ENCODE data around the gene PCDH18.
"Not testable (repeated sequence)": the region's sequence is repeated elsewhere in the genome, so short reads cannot be mapped to it uniquely, and the experiment has no call there.

The PCDH18 gene

DNA sequence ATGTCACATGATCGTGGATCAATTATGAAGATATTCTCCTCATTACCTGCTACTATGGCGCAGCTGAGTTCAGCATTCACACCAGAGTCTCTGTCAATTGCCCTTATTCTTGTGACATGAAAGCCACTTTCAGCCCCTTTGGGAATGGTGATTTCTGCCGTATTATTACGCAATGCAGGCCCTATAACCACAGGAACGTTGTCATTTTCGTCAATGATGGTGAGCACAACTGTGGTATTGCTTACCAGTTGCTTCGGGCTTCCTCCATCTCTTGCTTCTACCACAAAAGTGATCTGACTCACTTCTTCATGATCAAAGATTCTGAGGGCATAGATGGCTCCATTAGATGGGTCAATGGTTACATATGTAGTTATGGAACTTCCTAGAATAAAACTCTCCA lies 2.1 kb downstream of the PCDH18 start:
- DNase-seq: no peak

DNA sequence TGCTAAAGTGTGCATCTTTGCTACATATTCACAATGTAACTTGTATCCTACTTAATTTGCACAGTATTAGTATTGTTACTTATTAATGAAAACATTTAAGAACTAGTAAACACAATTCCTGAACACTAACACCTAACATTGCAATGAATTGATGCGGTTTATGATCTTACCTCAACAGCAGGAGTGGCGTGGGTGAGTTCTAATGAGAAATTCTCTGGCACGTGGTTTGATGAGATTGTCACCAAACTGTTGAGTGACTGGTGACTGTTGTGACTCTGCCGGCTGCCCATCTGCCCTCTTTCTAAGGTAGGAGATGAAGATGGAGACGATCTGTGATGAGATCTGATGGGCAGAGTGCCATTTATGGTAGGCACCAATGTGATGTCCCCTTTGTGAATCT lies 2.9 kb downstream of the PCDH18 start:
- DNase-seq: no peak

DNA sequence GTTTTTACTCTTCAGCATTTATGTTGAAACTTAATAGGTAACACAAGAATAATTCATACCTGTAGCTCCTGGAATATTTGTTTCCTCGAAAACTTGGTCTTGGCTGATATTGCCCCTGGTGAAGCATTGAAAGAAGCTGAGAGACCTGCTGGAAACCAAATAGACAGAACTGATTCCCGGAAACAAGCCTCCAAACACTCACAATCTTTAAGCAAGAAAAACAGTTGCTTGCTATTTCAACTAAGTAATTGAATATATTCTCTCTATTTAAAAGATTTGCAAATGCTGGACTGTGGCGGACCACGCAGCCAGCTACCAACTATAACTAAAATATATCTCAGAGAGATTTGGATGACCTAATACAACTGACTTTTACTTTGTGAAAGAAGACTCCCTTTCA lies 3.6 kb downstream of the PCDH18 start:
- no peak for DNase-seq

DNA sequence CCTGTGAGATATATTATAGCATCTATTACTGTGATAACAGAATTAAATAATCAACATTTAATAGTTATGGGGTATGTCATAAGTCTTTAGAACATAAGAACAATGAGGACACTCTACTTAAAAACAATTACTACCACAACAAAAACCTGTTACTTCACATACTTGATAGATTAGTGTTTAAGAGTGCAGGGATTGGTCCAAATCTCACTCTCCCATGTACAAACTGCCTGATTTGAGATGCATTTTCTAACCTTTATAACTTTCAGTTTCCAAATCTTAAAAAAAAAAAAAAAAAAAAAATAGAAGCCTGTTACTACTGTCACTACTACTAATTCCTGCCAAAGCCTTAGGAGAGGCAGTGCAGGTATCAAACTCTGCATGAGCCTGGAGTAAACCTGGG lies 5.6 kb downstream of the PCDH18 start:
- no peak for DNase-seq

DNA sequence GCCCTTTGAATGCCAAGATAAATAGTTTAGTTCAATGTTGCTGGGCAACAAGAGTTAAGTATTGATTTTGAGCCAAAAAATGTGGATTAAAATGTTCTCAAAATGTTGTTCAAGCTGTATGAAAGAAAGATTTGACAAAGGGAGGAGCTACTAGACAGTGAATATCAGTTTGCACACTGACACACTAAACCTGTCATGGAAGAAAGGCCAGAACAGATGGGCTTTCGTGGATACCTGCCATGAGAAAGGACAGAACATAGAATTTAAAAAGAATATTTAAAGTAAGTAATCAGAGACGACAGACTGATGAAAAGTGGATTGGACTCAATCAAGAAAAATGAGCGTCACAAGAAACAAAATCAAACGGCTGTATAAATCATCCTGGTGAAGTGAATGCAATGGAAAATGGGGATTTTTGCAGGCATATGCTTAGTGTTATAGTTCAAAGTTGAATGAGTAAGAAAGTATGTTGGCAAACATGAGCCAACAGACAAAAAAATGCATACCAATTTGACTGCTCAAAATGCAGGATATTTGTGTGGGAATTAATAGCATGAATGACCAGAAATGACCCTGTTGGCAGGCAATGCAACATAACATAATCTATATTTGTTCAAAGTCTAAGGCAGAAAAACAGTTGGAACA lies 7.4 kb downstream of the PCDH18 start:
- DNase-seq: peak; percentile 18 to 69

DNA sequence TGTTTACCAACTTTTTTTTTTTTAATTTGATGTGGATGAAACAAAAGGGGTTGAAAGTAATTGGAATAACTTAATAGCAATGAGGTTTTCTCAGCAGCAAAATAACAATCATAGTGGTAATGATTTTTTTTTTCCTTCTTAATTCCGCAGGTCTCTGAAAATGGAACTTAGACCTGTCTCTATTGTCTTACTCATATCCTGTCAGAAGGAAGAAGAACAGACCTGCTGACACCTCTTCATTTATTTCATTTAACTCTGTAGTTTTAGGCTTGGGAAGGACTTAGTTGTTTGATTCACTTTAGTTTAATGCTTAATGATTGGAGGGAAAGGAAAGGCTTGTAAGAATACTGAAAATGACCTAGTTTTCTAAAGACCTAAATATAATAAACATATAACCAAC lies 9.0 kb downstream of the PCDH18 start:
- no peak for DNase-seq

DNA sequence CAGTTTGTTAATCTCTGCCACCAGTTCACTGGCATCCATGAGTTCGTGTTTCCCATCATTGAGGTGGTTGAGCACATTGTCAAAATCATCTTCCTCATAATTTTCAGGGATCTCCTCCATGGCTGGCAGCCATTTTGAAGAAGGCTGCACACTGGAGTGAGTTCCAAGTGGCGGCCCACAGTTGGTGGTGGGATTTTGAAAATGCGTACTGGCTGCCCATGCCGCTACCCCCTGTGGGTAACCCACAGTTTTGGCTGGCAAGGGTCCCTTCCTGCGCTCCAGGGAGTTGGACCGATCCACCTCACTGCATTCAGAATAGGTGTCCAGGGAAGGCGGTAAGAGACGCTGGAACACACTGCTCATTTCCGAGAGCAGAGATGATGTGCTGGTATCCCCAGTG lies 11.2 kb downstream of the PCDH18 start:
- DNase-seq: no peak

DNA sequence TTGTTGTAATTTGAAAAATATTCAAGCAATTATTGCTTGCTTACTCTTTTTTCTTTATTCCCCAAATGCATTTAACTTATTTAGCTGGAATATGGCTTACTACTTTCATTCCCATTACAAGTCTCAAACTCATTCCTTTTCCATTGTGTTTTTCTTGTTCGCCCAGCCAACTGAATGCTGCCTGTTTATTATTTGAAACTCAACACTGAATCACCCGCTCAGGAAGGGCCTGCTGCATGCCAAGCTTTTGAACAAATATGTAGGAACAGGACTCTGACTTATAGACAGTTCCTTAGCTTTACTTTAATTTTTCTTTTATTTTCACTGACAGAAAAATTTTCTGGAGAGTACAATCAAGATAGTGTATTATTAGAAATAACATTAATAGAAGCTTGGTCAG lies 12.9 kb downstream of the PCDH18 start:
- DNase-seq: no peak

DNA sequence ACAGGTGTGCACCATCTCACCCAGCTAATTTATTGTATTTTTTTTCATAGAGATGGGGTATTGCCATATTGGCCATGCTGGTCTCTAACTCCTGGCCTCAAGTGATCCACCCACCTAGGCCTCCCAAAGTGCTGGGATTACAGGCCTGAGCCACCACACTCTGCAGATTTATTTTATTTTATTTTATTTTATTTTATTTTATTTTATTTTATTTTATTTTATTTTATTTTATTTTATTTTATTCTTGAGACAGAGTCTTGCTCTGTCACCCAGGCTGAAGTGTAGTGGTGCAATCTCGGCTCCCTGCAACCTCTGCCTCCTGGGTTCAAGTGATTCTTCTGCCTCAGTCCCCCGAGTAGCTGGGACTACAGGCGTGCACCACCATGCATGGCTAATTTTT lies 15.0 kb downstream of the PCDH18 start:
- DNase-seq: not testable (repeated sequence)

DNA sequence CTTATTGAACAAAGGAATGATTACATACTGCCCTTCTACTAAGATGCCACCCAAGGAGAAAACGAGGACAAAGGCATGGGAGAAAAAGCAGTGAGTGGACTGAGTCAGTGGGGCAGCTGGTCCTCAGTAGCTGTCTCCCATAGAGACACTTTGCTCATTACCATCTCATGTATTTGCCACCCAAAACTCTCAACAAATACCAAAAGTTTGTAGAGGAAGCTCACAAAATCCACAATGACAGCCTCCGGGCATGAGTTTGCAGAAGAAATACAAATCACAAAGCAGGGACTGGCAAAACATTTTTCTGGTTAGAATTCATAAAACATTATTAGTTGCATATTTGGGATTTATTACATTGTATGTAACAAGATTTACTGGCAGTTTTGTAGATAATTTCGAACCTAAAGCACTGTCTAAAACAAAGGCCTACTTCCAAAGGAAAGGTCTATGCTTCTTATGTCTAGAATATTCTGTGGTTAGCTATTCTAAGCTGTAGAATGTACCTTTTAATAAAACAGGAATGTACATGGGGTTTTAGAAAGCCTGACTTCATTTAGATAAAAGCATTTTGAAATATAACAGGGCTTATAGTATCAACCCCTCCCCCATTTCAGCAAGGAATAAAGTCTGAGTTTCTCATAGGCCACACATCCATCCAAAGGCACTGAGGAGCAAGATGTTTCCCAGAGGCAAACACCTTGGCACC lies 17.7 kb downstream of the PCDH18 start:
- DNase-seq: no peak

DNA sequence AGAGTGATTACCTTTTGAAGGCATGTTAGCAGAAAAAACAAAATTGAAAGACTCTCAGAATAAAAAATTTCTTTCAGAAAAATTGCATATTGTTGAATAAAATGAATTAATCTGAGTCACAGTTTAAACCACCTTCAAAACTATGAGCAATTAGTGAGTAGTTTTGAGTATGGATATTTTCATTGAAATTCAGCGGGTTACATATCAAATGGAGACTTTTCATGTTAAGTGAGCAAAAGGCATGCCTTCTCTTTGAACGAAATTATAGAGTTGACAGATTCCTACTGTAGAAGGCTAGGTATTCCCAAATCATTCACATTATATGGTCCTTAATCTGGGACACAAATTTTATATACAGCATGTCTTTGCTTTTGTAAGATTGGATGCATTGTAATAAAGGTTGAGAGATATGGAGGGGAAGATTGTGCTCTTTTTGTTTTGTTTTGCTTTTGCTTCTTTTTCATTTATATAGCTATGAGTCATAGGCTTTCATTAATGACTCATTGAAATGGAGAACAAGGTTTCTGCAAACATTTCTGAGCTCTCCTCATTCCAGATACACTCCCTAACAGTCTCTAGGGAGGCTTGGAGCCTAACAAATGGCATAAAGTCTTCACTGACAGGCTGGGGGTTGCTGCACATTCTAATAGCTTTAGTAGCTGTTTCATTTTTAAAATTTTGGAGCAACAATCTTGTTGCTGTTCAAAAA lies 21.6 kb downstream of the PCDH18 start:
- no peak for DNase-seq

DNA sequence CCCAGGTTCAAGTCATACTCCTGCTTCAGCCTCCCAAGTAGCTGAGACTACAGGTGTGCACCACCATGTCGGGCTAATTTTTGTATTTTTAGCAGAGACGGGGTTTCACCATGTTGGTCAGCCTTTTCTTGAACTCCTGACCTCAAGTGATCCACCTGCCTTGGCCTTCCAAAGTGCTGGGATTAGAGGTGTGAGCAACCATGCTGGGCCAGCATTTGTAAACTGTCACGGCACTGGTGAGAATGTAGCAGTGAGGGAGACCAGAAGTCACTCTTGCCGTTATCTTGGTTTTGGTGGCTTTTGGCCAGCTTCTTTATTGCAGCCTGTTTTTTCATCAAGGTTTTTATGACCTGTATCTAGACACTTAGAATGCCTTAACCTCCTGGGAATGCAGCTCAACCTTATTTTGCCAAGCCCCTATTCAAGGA lies 22.4 kb downstream of the PCDH18 start:
- DNase-seq: no peak

DNA sequence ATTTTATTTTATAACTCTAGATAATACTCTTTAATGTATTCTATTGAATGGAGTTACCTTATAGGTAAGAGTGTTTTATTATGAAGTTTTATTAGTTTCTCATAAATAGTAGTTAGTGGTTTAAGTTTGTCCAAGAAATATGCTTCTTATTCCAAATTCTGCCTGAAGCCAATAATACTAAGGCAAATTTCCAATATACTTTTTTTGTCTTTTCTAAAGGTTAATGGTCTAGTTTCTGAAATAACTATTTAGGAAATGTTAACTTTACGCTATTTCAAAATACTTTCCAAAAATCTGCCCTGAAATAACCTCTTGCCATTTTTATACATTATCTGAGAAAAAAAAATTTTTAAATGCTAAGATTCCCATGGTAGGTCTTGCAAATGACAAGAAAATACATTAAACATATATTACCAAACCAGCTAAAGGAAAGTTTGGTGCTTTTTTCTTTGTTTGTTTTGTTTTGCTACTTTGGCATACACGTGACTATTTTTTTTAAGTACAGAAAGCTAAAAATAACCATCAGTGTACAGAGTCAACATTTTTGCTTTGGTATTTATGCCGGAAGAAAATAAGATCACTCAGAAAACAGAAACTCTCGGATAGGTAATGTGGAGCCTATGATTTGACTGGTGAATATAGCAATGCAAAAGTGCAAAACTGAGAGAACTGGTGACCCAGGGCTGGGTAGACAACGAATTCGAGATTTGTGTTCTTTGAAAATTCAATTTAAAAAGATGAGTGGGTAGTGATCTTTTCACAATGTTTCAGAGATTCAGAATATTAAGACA lies 29.8 kb downstream of the PCDH18 start:
- DNase-seq: no peak

DNA sequence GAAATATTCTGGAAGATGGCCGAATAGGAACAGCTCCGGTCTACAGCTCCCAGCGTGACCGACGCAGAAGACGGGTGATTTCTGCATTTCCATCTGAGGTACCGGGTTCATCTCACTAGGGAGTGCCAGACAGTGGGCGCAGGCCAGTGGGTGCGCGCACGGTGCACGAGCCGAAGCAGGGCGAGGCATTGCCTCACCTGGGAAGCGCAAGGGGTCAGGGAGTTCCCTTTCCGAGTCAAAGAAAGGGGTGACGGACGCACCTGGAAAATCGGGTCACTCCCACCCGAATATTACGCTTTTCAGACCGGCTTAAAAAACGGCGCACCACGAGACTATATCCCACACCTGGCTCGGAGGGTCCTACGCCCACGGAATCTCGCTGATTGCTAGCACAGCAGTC lies 36.0 kb downstream of the PCDH18 start:
- DNase-seq: not testable (repeated sequence)

DNA sequence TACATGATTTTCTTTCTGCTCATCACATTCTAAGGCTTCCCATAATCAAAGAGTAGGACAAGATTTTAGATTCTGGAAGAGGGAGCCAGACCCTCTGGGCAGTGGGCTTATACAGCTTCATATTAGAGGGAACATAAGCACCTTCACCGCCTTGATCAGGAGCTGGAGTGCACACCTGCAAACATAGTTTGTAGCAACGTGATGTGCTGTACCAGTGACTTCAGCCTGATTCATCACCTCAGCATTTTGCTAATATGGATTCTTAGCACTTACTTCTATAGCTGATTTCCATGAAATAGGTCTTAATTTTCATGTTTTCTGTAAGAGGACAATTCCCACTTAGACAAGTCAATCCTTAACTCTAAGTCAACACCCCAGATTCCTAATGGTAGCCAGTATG lies 36.7 kb downstream of the PCDH18 start:
- DNase-seq: no peak

DNA sequence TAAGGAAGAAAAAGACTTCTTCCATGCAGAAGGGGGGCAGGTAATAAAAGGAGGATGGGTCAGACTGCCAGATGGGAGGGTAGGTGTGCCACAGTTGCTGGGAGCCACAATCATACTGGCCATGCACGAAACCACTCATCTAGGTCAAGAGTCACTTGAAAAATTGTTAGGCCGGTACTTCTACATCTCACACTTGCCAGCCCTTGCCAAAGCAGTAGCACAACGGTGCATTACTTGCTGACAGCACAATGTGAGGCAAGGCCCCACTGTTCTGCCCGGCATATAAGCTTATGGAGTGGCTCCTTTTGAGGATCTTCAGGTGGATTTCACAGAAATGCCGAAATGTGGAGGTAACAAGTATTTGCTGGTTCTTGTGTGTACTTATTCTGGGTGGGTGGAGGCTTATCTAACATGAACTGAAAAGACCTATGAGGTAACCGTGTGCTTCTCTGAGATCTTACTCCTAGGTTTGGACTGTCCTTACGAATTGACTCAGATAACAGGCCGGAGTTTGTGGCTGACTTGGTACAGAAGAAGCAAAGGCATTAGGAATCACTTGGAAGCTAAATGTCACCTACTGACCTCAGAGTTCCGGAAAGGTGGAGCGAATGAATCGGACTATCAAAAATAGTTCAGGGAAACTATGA lies 48.9 kb downstream of the PCDH18 start:
- not testable (repeated sequence) for DNase-seq

DNA sequence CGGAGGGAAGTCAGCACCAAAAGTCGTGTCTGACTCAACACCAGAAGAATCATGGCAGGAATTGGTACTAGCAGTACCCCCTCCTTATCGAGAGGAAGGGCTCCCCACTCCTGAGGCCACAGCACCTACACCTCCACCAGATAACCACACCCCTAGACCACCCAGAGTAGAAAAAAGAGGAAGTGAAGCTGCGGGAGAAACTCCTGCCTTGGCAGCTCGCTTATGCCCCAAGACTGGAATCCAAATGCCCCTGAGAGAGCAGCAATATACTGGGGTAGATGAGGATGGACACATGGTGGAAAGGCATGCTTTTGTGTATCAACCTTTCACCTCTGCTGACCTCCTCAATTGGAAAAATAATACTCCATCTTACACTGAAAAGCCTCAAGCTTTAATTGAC lies 52.6 kb downstream of the PCDH18 start:
- not testable (repeated sequence) for DNase-seq

DNA sequence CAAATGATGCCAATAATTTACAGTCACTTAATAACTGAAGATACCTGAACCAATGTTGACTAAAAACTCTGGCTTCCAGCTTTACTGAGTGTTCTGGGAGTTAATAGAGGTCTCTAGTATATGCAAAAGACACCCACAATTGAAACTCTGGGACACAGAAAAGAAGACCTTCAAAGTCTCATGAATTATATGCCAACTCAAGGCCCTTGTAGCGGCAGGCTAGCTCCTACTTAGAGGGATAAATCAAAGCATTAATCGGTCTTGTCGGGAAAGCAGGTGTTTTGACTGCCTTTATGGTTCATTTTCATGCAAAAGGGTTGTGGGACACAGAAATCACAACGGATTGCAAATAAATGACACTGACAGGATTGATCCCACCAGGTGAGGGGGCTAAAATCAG lies 55.9 kb downstream of the PCDH18 start:
- DNase-seq: no peak

DNA sequence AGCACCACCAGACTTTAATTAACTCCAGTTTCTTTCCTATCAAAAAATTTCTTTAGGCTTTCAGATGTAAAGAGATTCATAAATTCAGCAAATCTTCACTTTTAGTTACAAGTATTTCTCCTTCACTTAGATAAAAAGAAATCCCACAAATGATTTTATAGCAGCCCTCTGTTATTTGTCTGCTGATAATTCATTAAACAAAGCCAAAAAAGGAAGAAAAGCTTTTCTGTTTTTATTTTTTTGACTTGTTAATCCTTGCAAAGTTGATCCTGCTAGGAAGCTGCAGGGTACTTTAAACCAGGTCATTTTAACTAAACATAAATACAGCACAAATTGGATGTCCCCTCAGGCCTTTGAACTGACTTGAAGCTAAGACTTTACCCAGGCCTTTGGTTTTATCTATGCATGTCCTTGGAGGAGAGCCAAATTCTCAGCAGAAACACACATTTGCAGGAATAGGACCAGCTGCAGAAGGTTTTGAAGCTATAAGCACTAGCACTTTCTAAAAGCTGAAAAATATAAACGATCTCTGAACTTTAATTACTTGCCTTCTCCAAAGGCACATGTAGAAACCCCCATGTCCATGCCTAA lies 57.5 kb downstream of the PCDH18 start:
- peak in 1 of 2 experiments; percentile 11 for DNase-seq

DNA sequence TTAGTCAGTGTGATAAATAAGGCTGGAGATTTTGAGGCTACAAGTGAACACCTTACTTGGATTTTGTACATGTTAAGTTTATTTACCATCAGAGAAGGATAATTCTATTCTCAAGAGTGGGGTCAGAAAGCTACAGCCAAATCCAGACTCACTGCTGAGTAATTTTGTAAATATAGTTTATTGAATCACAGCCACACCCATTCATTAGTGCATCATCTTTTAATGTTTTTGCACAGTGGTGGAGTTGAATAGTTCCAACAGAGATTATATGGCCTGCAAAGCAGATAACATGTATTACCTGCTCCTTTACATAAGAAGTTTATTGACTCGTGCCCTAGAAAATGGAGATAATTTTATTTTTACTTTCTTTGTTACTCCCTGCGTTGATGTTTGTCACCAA lies 60.4 kb downstream of the PCDH18 start:
- no peak for DNase-seq

DNA sequence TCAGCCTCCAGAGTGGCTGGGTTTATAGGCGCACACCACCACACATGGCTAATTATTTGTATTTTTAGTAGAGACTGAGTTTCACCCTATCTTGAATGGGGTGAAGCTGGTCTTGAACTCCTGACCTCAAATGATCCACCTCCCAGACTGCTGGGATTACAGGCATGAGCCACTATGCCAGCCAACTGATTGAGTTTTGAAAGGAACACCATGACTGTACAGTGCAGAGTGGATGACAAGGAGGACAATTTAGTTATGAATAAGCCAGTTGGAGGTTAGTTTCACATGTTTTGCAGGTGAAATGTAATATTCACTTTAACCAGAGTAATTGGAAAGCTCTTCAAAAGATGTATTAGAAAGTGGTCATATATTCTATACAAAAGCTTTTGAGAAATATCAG lies 60.8 kb downstream of the PCDH18 start:
- DNase-seq: no peak

DNA sequence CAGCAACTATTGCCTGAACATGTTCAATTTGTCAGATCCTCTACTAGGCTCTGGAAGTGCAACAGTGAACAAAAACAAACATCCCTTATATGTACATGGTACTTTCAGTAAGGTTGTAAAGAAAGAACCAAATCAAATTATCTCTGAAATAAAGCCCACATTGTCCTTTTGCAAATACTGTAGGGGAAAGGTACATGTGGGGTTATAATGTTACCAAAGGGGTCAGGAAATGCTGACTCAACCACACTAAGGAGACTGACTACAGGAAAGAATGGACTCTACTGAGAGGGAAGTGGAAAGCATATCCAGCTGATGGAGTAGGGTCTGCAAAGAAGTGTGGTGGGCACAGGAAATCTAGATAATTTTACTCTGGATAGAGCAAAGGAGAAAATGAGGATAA lies 61.5 kb downstream of the PCDH18 start:
- no peak for DNase-seq

Measured in NCI-H524 (cell line).